Parathyroid adenoma (tissue), 2 donors: Measurements from ENCODE around the gene KMT2D.

Experiments used
- H2AFZ ChIP-seq: fragments of 300-600 bp; sonication (generic); one replicate; pipeline ENCODE4 v1.7.0; 2017; ENCODE audit warnings: antibody characterized with exemption, mild to moderate bottlenecking
- H3K27ac ChIP-seq: fragments of 300-600 bp; sonication (generic); one replicate; pipeline ENCODE4 v1.7.0; 2017
- H3K27me3 ChIP-seq: fragments of 300-600 bp; sonication (generic); one replicate; pipeline ENCODE4 v1.7.0; 2017; ENCODE audit warnings: low read length; ENCODE audit not compliant: control insufficient read depth, insufficient read depth
- H3K36me3 ChIP-seq: fragments of 300-600 bp; sonication (generic); one replicate; pipeline ENCODE4 v1.7.0; 2017; ENCODE audit warnings: low read length; ENCODE audit not compliant: control insufficient read depth, insufficient read depth
- H3K4me1 ChIP-seq: fragments of 300-600 bp; sonication (generic); one replicate; pipeline ENCODE4 v1.7.0; 2017; ENCODE audit warnings: control low read depth
- H3K4me2 ChIP-seq: fragments of 300-600 bp; sonication (generic); one replicate; pipeline ENCODE4 v1.7.0; 2017; ENCODE audit warnings: low read length
- H3K4me3 ChIP-seq: fragments of 300-600 bp; sonication (generic); one replicate; pipeline ENCODE4 v1.7.0; 2017; ENCODE audit warnings: low read depth, low read length
- H3K79me2 ChIP-seq: fragments of 300-600 bp; sonication (generic); one replicate; pipeline ENCODE4 v1.7.0; 2017; ENCODE audit warnings: control low read depth
- H3K9ac ChIP-seq: fragments of 300-600 bp; sonication (generic); one replicate; pipeline ENCODE4 v1.7.0; 2017; ENCODE audit warnings: mild to moderate bottlenecking
- H3K9me3 ChIP-seq: fragments of 300-600 bp; sonication (generic); one replicate; pipeline ENCODE4 v1.7.0; 2017; ENCODE audit warnings: low read length; ENCODE audit not compliant: control insufficient read depth
- CTCF ChIP-seq: fragments of 300-600 bp; sonication (generic); IDR thresholded peaks from one replicate; pipeline ENCODE4 v1.7.0; 2017; ENCODE audit warnings: antibody characterized with exemption, mild to moderate bottlenecking
- donor health status: primary hyperparathyroidism.

The KMT2D gene

DNA sequence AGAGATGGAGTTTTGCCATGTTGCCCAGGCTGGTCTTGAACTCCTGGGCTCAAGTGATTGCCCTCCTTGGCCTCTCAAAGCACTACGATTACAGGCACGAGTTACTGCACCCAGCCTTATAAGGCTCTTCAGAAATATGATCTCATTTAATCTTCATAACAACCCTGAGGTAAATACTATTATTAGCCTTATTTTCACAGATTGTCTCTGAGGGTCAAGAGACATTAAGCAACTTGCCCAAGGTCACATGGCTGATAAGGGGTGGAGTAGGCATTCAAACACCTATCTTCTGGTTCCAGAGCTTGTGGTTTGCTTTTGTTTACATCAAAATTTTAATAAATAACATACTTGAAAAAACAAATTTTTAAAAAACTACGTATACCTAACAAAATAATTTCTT lies 47.2 kb downstream of the KMT2D start:
- H3K4me2 ChIP-seq = no peak overlapping the region
- peaks cover 8% of the 10 kb centered on the region for H3K4me1 ChIP-seq
- no peaks in the 10 kb centered on the region for H3K27me3 ChIP-seq
- H3K36me3 ChIP-seq = no peaks in the 10 kb centered on the region
- peaks cover 30% of the 10 kb centered on the region for H3K79me2 ChIP-seq
- H3K9me3 ChIP-seq = no peaks in the 10 kb centered on the region
- H3K27ac ChIP-seq = no peak overlapping the region
- no peak overlapping the region for H3K4me3 ChIP-seq
- H3K9ac ChIP-seq = no peak overlapping the region
- H2AFZ ChIP-seq = no peak overlapping the region
- no peak for TF ChIP-seq CTCF

DNA sequence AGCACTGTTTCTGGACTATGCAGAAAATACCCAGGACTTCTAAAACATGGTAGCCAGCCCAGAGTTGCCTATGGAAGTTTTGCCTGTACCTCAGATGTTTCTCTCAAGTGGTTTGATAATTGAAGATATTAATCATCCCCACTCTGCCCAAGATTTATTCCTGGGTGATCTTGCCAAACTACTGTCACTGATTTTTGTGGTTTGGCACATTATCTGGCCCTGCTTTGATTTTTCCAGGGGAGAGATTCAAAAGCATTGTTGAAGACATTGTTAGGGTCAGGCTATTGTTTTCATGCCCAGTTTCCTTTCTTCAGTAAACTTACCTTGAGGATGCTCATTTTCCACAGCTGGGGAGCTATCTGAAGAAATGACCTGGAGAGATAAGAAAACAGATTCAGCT lies 47.9 kb downstream of the KMT2D start:
- Histone ChIP-seq H3K4me2 (no peak overlapping the region), H3K36me3 (no peaks in the 10 kb centered on the region), H3K27me3 (no peaks in the 10 kb centered on the region), H3K79me2 (peaks cover 26% of the 10 kb centered on the region), H3K4me1 (peaks cover 5% of the 10 kb centered on the region), H3K9me3 (no peaks in the 10 kb centered on the region), H3K27ac (no peak overlapping the region), H3K4me3 (no peak overlapping the region), H3K9ac (no peak overlapping the region), H2AFZ (no peak overlapping the region)
- TF ChIP-seq CTCF = no peak
